Measurements from ENCODE around the gene PTER. TPM values are rescaled to one million over a fixed set of nuclear protein-coding genes. Genes with fewer than 3 reads are reported as not detected.

The PTER gene
- total RNA-seq, 1 experiment from 2014 or later: 25.8 TPM

DNA sequence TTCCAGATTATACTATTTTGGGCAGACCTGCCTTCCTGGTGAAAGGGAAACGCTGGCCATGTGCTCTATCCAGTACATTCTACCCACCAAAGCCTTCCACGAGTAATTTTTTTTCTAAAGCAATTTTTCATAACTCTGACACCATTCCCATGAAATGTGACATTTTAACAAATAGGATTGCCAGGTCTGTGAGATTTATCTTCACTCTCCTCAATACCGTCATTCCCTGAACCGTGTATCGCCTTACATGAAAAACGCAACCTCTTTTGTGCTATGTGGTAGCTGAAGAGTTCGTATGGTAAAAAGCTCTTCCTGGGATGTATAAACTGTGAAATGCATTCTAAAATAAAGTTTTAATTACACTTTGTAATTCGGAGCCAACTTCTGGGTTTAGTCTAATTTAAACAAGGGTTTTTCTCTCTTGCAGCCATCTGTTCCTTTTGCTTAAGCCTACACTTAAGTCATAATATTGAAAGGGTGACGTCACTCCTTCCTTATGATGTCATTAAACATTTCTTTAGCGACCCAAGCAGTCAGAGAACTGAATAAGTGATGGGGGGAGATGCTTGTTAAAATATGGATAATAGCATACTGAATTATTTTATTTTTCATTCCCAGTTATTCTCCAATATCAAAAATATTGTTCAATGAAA lies 57.2 kb downstream of the PTER start:
- H3K36me3 ChIP-seq (ENCODE audit: control insufficient read depth in 1 of 2, insufficient read depth in 2 of 2, low read length in 2 of 2): no peaks in the 10 kb centered on the region
- RAD21 ChIA-PET (ENCODE audit: low non-redundant PET in 1 of 2, low total read pairs in 2 of 2, uncharacterized antibody in 2 of 2, unreplicated experiment in 2 of 2): no interaction called here
- ATAC-seq: no peak
- no peaks in the 10 kb centered on the region for H3K4me1 ChIP-seq (ENCODE audit: control insufficient read depth in 1 of 2, insufficient read depth in 2 of 2, low read length in 2 of 2)
- intact Hi-C loops (cut with micrococcal nuclease): no loop called here
- POLR2A ChIA-PET: no interaction called here
- H3K9ac ChIP-seq (ENCODE audit: low read length): no peak overlapping the region
- no peaks in the 10 kb centered on the region for H3K27me3 ChIP-seq (ENCODE audit: insufficient read depth, low read length)
- no peak overlapping the region for H3K4me2 ChIP-seq (ENCODE audit: low read length)
- BruUV-seq (replicated peaks): no TSS peak
- H4K20me1 ChIP-seq (ENCODE audit: insufficient read depth): no peaks in the 10 kb centered on the region
- no peak overlapping the region for H3K27ac ChIP-seq (ENCODE audit: low read depth, low read length)
- TF ChIP-seq ELF1 (IDR thresholded peaks at IDR 0.05; ENCODE audit: borderline replicate concordance, low read depth): no peak
- no peak for TF ChIP-seq EGR1 (IDR thresholded peaks at IDR 0.05; ENCODE audit: low read depth)
- TF ChIP-seq RAD21 (IDR thresholded peaks at IDR 0.05; ENCODE audit: low read depth): no peak
- no peak for TF ChIP-seq CEBPB (IDR thresholded peaks at IDR 0.05; ENCODE audit: low read depth)
- TF ChIP-seq SP1 (IDR thresholded peaks at IDR 0.05; ENCODE audit: low read depth): no peak
- no peak for TF ChIP-seq SRF (IDR thresholded peaks at IDR 0.05; ENCODE audit: low read depth)
- no peaks in the 10 kb centered on the region for H3K79me2 ChIP-seq (ENCODE audit: insufficient read depth, low read length)
- no peak overlapping the region for H3K4me3 ChIP-seq (replicated peaks in 1 of 2; ENCODE audit: low read depth in 1 of 2, low read length in 2 of 2)
- H2AFZ ChIP-seq (ENCODE audit: low read depth, low read length, poor library complexity, severe bottlenecking): no peak overlapping the region
- no peaks in the 10 kb centered on the region for H3K9me3 ChIP-seq (ENCODE audit: control insufficient read depth in 1 of 2, insufficient read depth in 1 of 2, low read depth in 1 of 2, low read length in 2 of 2)
- H3K9me2 ChIP-seq (ENCODE audit: insufficient read depth): no peaks in the 10 kb centered on the region
- CTCF ChIA-PET: no interaction called here
- DNase-seq (ENCODE audit: low read depth, low spot score): no peak

DNA sequence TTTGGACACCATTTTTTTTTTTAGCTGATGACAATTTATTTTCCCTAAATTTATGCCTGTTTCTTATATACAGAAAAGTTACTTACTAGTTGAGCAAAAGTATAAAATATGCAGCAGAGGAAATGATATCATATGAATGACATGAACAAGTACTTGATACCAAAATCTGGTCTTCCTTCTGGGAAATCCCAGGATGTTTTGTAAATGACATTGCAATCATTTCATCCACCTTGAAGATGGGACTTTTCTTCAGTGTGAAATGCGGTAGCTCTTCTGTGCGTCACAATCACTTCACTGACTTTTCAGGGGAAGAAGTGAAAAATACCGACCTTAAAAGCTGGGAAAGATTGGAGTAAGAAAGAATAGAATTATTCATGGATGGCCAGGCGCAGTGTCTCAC lies 61.1 kb downstream of the PTER start:
- ChIA-PET RAD21 (ENCODE audit: low non-redundant PET in 1 of 2, low total read pairs in 2 of 2, uncharacterized antibody in 2 of 2, unreplicated experiment in 2 of 2) (interaction anchor here in 1 of 2 experiments (0.6 kb wide), 1 partner anchor 21 kb away, joined by 4 read pairs; no protein-coding TSS in a partner anchor), CTCF (no interaction called here), POLR2A (interaction anchor here (0.7 kb wide), 1 partner anchor 1351 kb away, joined by 4 read pairs; no protein-coding TSS in a partner anchor)
- H3K9me2 ChIP-seq (ENCODE audit: insufficient read depth): no peaks in the 10 kb centered on the region
- no peaks in the 10 kb centered on the region for H3K4me1 ChIP-seq (ENCODE audit: control insufficient read depth in 1 of 2, insufficient read depth in 2 of 2, low read length in 2 of 2)
- no peaks in the 10 kb centered on the region for H3K27me3 ChIP-seq (ENCODE audit: insufficient read depth, low read length)
- H3K4me3 ChIP-seq (replicated peaks in 1 of 2; ENCODE audit: low read depth in 1 of 2, low read length in 2 of 2): no peak overlapping the region
- H3K79me2 ChIP-seq (ENCODE audit: insufficient read depth, low read length): no peaks in the 10 kb centered on the region
- DNase-seq (ENCODE audit: low read depth, low spot score) (no peak), ATAC-seq (no peak)
- BruUV-seq (replicated peaks): no TSS peak
- H3K27ac ChIP-seq (ENCODE audit: low read depth, low read length): no peak overlapping the region
- no peaks in the 10 kb centered on the region for H4K20me1 ChIP-seq (ENCODE audit: insufficient read depth)
- intact Hi-C loops (cut with micrococcal nuclease): no loop called here
- no peak overlapping the region for H3K4me2 ChIP-seq (ENCODE audit: low read length)
- H3K36me3 ChIP-seq (ENCODE audit: control insufficient read depth in 1 of 2, insufficient read depth in 2 of 2, low read length in 2 of 2): no peaks in the 10 kb centered on the region
- TF ChIP-seq ELF1 (IDR thresholded peaks at IDR 0.05; ENCODE audit: borderline replicate concordance, low read depth): no peak
- H2AFZ ChIP-seq (ENCODE audit: low read depth, low read length, poor library complexity, severe bottlenecking): no peak overlapping the region
- no peak overlapping the region for H3K9ac ChIP-seq (ENCODE audit: low read length)
- no peaks in the 10 kb centered on the region for H3K9me3 ChIP-seq (ENCODE audit: control insufficient read depth in 1 of 2, insufficient read depth in 1 of 2, low read depth in 1 of 2, low read length in 2 of 2)

Measured in HCT116 (cell line).